ENCODE results near the gene VAT1L.

Gene VAT1L

GRCh38 chr16:77780378-77780837, 8.0 kb upstream of the VAT1L start:
- H3K4me2 ChIP-seq (ENCODE audit: insufficient read depth, low read length, poor library complexity, severe bottlenecking): no peak overlapping the region
- H4K91ac ChIP-seq (ENCODE audit: low read depth, low read length, poor library complexity): no peak overlapping the region
- no peak overlapping the region for H3K4me3 ChIP-seq (ENCODE audit: low read length in 2 of 2)
- no peak for DNase-seq (ENCODE audit: low spot score)
- no peak overlapping the region for H2BK12ac ChIP-seq (ENCODE audit: low read length)
- H3K27ac ChIP-seq (replicated peaks; ENCODE audit: low read length): no peak overlapping the region
- no CpG with 5 or more reads among the region's 9 CpGs for WGBS, 2 donors (ENCODE audit: extremely low coverage in 2 of 2, insufficient read length in 2 of 2, insufficient replicate concordance in 1 of 2)
- no peak overlapping the region for H3K14ac ChIP-seq (ENCODE audit: low read length)
- H2AK5ac ChIP-seq (ENCODE audit: low read depth, low read length): no peak overlapping the region
- no peak overlapping the region for H3K9ac ChIP-seq (ENCODE audit: low read depth, low read length, poor library complexity)
- H2BK15ac ChIP-seq (ENCODE audit: low read length): no peak overlapping the region
- no peaks in the 10 kb centered on the region for H3K9me3 ChIP-seq (replicated peaks in 1 of 2; ENCODE audit: control insufficient read depth in 2 of 2, insufficient read depth in 1 of 2, low read depth in 1 of 2, low read length in 2 of 2)
- no peak overlapping the region for H2BK5ac ChIP-seq (ENCODE audit: low read length)
- H3K36me3 ChIP-seq (replicated peaks in 1 of 2; ENCODE audit: control insufficient read depth in 2 of 2, insufficient read depth in 2 of 2, low read length in 2 of 2): no peaks in the 10 kb centered on the region
- H4K8ac ChIP-seq (ENCODE audit: low read depth, low read length): no peak overlapping the region
- no peaks in the 10 kb centered on the region for H3K79me1 ChIP-seq (ENCODE audit: low read depth, low read length)
- H3K23ac ChIP-seq (ENCODE audit: low read depth, low read length, poor library complexity): no peak overlapping the region
- H3K18ac ChIP-seq (ENCODE audit: low read length): no peak overlapping the region
- H2AFZ ChIP-seq (ENCODE audit: low read length): peak overlapping the region; percentile 4
- no peak overlapping the region for H2BK120ac ChIP-seq (ENCODE audit: low read depth, low read length)
- H3K27me3 ChIP-seq (ENCODE audit: control insufficient read depth in 3 of 3, insufficient read depth in 3 of 3, low read depth in 1 of 3, low read length in 3 of 3): no peaks in the 10 kb centered on the region
- H3K4me1 ChIP-seq (ENCODE audit: control insufficient read depth in 2 of 2, insufficient read depth in 1 of 2, low read depth in 1 of 2, low read length in 2 of 2): no peaks in the 10 kb centered on the region
- no peak overlapping the region for H3K4ac ChIP-seq (ENCODE audit: low read length)

DNA sequence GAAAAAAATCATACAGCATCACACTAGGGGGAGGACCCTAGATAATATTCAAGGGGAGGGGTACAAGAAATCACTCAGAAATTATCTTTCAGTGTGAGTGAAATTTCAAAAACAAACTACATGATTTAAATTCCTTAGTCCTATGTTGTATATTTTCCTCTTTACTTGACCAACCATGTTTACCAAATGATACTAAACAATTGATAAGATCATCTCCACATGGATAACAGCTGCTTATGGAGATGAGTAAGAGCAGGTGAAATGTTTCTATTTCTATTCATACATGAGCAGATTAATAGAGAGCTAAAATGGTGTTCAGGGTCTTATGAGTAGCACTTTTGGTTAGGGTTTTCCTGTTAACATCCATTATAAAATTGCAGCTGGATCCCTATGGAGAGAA, 7.3 kb upstream of the VAT1L start:
- Histone ChIP-seq H2BK15ac (ENCODE audit: low read length) (no peak overlapping the region), H3K4ac (ENCODE audit: low read length) (no peak overlapping the region), H2BK12ac (ENCODE audit: low read length) (no peak overlapping the region), H4K8ac (ENCODE audit: low read depth, low read length) (no peak overlapping the region), H3K4me2 (ENCODE audit: insufficient read depth, low read length, poor library complexity, severe bottlenecking) (no peak overlapping the region), H2BK5ac (ENCODE audit: low read length) (no peak overlapping the region), H2BK120ac (ENCODE audit: low read depth, low read length) (no peak overlapping the region), H3K14ac (ENCODE audit: low read length) (no peak overlapping the region), H3K9ac (ENCODE audit: low read depth, low read length, poor library complexity) (no peak overlapping the region), H3K18ac (ENCODE audit: low read length) (no peak overlapping the region), H2AK5ac (ENCODE audit: low read depth, low read length) (no peak overlapping the region), H3K36me3 (replicated peaks in 1 of 2; ENCODE audit: control insufficient read depth in 2 of 2, insufficient read depth in 2 of 2, low read length in 2 of 2) (no peaks in the 10 kb centered on the region), H3K4me3 (ENCODE audit: low read length in 2 of 2) (no peak overlapping the region), H4K91ac (ENCODE audit: low read depth, low read length, poor library complexity) (no peak overlapping the region), H3K23ac (ENCODE audit: low read depth, low read length, poor library complexity) (no peak overlapping the region), H3K27me3 (ENCODE audit: control insufficient read depth in 3 of 3, insufficient read depth in 3 of 3, low read depth in 1 of 3, low read length in 3 of 3) (peaks cover 0 to 2% (median 0%) of the 10 kb centered on the region in 3 experiments), H2AFZ (ENCODE audit: low read length) (no peak overlapping the region), H3K27ac (replicated peaks; ENCODE audit: low read length) (no peak overlapping the region), H3K9me3 (replicated peaks in 1 of 2; ENCODE audit: control insufficient read depth in 2 of 2, insufficient read depth in 1 of 2, low read depth in 1 of 2, low read length in 2 of 2) (no peaks in the 10 kb centered on the region), H3K79me1 (ENCODE audit: low read depth, low read length) (no peaks in the 10 kb centered on the region), H3K4me1 (ENCODE audit: control insufficient read depth in 2 of 2, insufficient read depth in 1 of 2, low read depth in 1 of 2, low read length in 2 of 2) (no peaks in the 10 kb centered on the region)
- DNase-seq (ENCODE audit: low spot score): no peak

DNA sequence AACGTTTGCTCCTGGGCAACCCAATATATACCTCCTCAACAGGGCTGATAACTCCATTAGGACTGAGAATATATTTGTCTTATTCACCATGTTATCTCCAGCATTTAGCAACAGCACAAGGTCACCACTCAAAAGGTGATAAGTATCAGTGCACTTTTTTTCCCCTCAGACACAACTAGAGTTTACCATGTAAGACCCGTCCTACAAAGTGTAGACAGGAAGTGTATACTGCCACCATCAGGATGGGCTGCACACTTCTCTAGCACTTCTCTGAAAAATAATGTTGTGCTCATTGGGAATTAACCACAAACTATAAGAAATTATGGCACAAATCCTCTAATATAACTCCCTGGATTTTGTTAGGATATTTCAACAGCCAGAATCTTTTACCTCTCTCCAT, 5.7 kb upstream of the VAT1L start:
- Histone ChIP-seq H2BK12ac (ENCODE audit: low read length) (no peak overlapping the region), H3K4me3 (ENCODE audit: low read length in 2 of 2) (no peak overlapping the region), H2BK5ac (ENCODE audit: low read length) (no peak overlapping the region), H3K4me2 (ENCODE audit: insufficient read depth, low read length, poor library complexity, severe bottlenecking) (no peak overlapping the region), H3K27me3 (ENCODE audit: control insufficient read depth in 3 of 3, insufficient read depth in 3 of 3, low read depth in 1 of 3, low read length in 3 of 3) (peaks cover 0 to 10% (median 0%) of the 10 kb centered on the region in 3 experiments), H2BK15ac (ENCODE audit: low read length) (no peak overlapping the region), H3K4ac (ENCODE audit: low read length) (no peak overlapping the region), H3K9ac (ENCODE audit: low read depth, low read length, poor library complexity) (no peak overlapping the region), H3K18ac (ENCODE audit: low read length) (no peak overlapping the region), H2BK120ac (ENCODE audit: low read depth, low read length) (no peak overlapping the region), H3K4me1 (ENCODE audit: control insufficient read depth in 2 of 2, insufficient read depth in 1 of 2, low read depth in 1 of 2, low read length in 2 of 2) (no peaks in the 10 kb centered on the region), H3K23ac (ENCODE audit: low read depth, low read length, poor library complexity) (no peak overlapping the region), H3K27ac (replicated peaks; ENCODE audit: low read length) (no peak overlapping the region), H3K14ac (ENCODE audit: low read length) (no peak overlapping the region), H4K8ac (ENCODE audit: low read depth, low read length) (no peak overlapping the region), H2AK5ac (ENCODE audit: low read depth, low read length) (no peak overlapping the region), H3K9me3 (replicated peaks in 1 of 2; ENCODE audit: control insufficient read depth in 2 of 2, insufficient read depth in 1 of 2, low read depth in 1 of 2, low read length in 2 of 2) (no peaks in the 10 kb centered on the region), H3K79me1 (ENCODE audit: low read depth, low read length) (no peaks in the 10 kb centered on the region), H4K91ac (ENCODE audit: low read depth, low read length, poor library complexity) (no peak overlapping the region), H2AFZ (ENCODE audit: low read length) (no peak overlapping the region), H3K36me3 (replicated peaks in 1 of 2; ENCODE audit: control insufficient read depth in 2 of 2, insufficient read depth in 2 of 2, low read length in 2 of 2) (no peaks in the 10 kb centered on the region)
- no CpG with 5 or more reads among the region's 2 CpGs for WGBS, 2 donors (ENCODE audit: extremely low coverage in 2 of 2, insufficient read length in 2 of 2, insufficient replicate concordance in 1 of 2)
- DNase-seq (ENCODE audit: low spot score): no peak

DNA sequence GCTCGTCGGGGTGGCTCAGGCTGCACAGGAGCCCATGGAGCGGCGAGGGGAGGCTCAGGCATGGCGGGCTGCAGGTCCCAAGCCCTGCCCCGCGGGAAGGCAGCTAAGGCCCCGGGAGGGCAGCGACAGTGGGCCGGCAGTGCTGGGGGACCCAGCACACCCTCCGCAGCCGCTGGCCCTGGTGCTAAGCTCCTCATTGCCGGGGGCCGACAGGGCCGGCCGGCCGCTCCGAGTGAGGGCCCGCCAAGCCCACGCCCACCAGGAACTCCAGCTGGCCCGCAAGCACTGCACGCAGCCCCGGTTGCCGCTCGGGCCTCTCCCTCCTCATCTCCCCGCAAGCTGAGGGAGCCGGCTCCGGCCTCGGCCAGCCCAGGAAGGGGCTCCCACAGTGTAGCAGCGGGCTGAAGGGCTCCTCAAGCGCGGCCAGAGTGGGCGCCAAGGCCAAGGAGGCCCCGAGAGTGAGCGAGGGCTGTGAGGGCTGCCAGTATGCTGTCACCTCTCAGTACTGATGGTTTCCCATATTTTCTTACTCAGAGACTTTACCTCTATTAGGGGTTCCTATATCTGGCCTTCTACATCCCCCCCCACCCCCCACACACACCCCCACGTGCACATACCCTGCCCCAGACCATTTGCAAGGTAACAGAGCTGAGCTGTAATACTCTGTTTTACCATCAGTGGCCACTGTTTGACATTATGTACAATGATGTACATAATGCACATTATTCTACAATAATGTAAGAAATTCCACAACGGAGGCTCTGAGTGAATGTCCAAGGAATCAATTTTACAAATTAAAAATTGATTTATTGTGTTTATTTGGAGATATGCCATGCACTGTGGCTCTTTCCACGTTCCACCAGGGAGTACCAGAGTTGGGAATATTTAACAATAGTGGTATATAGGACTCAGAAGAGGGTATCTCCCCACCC, 3.7 kb upstream of the VAT1L start:
- Histone ChIP-seq H3K27me3 (ENCODE audit: control insufficient read depth in 3 of 3, insufficient read depth in 3 of 3, low read depth in 1 of 3, low read length in 3 of 3) (peaks cover 0 to 10% (median 3%) of the 10 kb centered on the region in 3 experiments), H3K79me1 (ENCODE audit: low read depth, low read length) (no peaks in the 10 kb centered on the region), H2BK5ac (ENCODE audit: low read length) (no peak overlapping the region), H3K4me3 (ENCODE audit: low read length in 2 of 2) (no peak overlapping the region), H3K9me3 (replicated peaks in 1 of 2; ENCODE audit: control insufficient read depth in 2 of 2, insufficient read depth in 1 of 2, low read depth in 1 of 2, low read length in 2 of 2) (no peaks in the 10 kb centered on the region), H2BK15ac (ENCODE audit: low read length) (no peak overlapping the region), H3K36me3 (replicated peaks in 1 of 2; ENCODE audit: control insufficient read depth in 2 of 2, insufficient read depth in 2 of 2, low read length in 2 of 2) (no peaks in the 10 kb centered on the region), H2AK5ac (ENCODE audit: low read depth, low read length) (no peak overlapping the region), H3K4me1 (ENCODE audit: control insufficient read depth in 2 of 2, insufficient read depth in 1 of 2, low read depth in 1 of 2, low read length in 2 of 2) (peaks cover 4 to 5% of the 10 kb centered on the region in 2 donors), H4K8ac (ENCODE audit: low read depth, low read length) (no peak overlapping the region), H4K91ac (ENCODE audit: low read depth, low read length, poor library complexity) (no peak overlapping the region), H2AFZ (ENCODE audit: low read length) (no peak overlapping the region), H3K9ac (ENCODE audit: low read depth, low read length, poor library complexity) (no peak overlapping the region), H3K18ac (ENCODE audit: low read length) (peak overlapping the region; percentile 41), H3K27ac (replicated peaks; ENCODE audit: low read length) (no peak overlapping the region), H2BK12ac (ENCODE audit: low read length) (no peak overlapping the region), H3K14ac (ENCODE audit: low read length) (no peak overlapping the region), H3K23ac (ENCODE audit: low read depth, low read length, poor library complexity) (no peak overlapping the region), H2BK120ac (ENCODE audit: low read depth, low read length) (no peak overlapping the region), H3K4me2 (ENCODE audit: insufficient read depth, low read length, poor library complexity, severe bottlenecking) (no peak overlapping the region), H3K4ac (ENCODE audit: low read length) (no peak overlapping the region)
- no peak for DNase-seq (ENCODE audit: low spot score)
- WGBS, 2 donors (ENCODE audit: extremely low coverage in 2 of 2, insufficient read length in 2 of 2, insufficient replicate concordance in 1 of 2): no CpG with 5 or more reads among the region's 38 CpGs
